GM19395 (cell line): ENCODE measurements around the gene ARHGAP22.

Experiments
- ATAC-seq: cut with Tn5 transposase; IDR thresholded peaks from one replicate; pipeline ENCODE4 v1.9.1; 2021; ENCODE audit warnings: mild to moderate bottlenecking, moderate library complexity; ENCODE audit not compliant: unreplicated experiment

Gene ARHGAP22

GRCh38 chr10:48608976-48609375 lies 4.1 kb upstream of the ARHGAP22 start:
- ATAC-seq = no peak

DNA sequence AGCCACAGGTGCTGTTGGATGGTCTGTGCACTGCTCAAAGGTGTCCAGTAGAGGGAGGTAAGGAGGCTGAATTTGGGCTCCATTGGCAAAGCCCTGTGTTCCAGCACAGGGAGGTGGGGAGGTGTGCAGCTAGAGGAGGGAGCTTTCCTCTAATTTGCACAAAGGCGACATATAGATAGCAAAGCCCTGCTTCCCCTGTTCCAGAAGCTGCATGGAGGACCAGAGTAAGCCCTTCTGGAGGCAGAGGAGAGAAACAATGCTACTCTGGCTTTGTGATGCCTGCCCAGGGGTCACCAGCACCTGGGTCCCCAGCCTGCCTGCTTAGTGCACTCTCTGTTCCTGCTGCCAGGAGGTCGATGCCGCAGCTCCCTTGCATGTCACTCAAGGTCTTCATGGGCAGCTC lies 3.4 kb upstream of the ARHGAP22 start:
- ATAC-seq = peak; percentile 79

DNA sequence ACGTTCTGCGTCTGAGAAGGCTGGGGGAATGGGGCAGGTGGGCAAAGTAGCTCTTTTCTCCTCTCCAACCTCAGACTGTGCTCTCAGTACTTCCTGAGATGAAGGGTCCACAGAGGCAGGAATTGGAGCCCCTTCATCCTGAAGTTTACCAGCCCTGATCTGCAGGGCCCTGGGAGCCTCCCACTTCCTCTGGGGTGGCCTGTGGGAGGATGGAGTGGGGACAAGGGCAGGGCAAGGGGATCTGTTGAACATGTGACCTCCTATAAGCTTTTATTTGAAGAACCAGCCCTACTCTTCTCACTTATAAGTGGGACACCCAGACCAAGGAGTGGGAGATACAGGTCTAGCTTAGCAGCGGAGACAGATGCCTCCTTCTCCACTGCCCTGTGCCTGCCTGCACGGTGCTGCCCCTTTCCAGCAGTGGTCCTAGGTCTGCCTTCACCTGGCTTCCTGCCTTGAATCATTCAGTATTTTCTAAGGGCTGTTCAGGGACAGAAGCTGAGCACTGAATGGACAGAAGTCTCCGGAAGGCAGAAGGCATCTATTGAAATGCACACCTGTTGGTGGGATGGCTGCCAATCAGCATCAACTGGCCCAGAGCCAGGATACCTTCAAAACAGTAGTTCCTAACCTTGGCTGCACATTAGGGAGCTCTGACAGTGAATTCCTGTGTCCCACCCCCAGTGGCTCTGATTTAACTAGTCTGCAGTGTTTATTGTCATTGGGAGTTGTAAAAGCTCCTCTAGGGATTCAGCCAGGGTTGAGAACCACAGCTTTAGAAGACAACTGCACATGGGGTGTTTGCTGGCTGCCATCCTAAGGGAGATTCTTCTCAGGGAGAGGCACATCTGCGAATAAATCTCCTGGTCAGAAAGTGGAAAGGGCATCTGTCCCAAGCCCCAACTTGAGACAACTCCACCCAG lies 2.7 kb upstream of the ARHGAP22 start:
- ATAC-seq = no peak

DNA sequence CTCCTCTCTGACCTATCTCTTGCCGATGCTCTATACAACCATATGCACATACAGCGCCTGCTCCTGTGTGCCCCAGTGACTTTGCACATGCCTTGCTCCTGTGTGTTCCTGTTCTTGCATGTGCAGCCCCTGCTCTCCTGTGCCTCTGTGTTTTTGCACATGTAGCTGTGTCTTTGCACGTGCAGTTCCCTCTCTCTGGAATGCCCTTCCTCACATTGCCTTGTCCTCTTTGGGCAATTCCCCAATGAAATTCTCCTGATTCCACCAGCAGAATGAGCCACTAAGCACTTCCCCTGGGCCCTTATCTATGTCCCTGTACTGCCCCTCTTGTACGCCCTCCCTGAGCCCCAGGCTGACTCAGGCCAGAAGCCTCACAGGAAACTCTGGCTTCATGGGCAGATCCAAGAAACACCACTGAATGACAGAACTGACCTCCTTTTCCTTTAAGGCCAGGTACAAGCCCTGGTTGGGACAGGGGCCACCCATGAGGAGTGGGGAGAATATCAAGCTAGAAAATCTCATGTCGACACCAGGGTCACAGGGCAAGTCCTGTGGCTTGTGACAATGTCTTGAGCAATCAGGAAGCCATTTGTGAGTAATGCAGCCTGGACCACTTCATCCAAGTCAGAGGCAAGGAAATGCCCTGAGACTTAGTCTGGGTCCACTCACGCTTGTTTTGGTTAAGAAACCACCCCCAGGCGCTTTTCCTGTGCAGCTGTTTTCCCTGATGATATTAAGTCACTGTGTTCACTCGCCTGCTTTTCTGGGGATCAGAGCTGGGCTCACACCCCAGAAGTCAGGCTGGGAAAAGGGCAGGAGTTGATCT lies 1.9 kb upstream of the ARHGAP22 start:
- no peak for ATAC-seq

GRCh38 chr10:48605786-48606529 lies 1.1 kb upstream of the ARHGAP22 start:
- ATAC-seq = no peak

- ATAC-seq = no peak
Observed at GRCh38 chr10:48604039-48604990, 558 bp downstream of the ARHGAP22 start.

GRCh38 chr10:48603421-48604038 lies 1.3 kb downstream of the ARHGAP22 start:
- no peak for ATAC-seq

GRCh38 chr10:48602401-48603135 lies 2.3 kb downstream of the ARHGAP22 start:
- ATAC-seq = no peak

DNA sequence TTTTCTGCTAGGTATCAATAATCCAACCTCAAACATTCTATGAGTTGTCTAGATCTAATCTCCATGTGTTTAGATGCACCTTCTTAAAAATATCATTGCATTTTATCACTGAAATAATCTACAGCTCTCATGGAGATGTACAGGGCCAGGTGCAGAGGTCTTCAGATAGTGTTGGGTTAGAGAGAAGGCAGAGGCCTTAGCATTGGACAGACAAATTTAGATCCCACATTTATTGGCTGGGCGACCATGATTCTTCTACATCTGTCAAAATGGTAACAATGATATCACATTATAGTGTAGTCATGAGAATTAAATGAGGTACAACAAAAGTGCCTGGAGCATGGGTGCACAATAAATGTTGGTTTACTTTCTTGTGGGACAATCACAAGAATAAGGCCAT lies 3.1 kb downstream of the ARHGAP22 start:
- no peak for ATAC-seq

DNA sequence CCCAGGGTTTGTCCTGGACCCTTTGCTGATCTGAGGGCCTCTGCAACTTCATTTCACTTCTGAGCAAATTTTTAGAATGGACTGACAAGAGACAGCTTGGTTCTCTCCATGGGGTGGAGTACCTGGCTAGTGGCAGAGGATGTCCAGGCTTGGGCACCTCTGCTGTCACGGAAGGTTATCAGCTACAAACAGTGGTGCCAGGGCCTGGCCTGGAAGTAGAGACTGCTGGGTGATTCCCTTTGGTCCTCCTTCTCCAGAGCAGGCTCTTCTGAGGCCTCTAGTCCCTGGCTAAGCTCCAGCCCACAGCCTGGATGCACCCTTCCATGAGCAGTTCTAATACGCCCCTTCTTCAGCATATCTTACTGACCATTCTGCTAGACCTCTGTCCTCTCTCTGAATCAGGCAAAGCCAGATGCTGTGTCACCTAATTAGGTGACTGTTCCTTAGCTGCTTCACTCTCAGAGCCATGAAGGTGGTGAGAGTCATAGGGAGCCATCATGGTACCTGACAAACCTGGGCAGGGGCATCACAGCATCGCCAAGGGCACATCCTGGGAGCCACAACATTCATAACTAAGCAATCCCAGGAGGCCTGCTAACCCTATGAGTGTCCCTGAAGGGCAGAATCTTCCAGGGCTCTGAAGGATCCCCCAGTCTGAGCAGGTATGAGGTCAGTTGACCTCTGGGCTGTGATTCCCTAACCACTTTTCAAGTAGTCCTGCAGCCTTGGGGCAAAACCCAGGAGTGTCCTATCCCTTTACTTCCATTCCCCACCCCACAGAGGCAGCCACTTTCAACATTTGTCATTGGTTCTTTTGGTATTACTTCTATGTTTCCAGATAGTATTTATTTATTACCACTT lies 4.0 kb downstream of the ARHGAP22 start:
- no peak for ATAC-seq

DNA sequence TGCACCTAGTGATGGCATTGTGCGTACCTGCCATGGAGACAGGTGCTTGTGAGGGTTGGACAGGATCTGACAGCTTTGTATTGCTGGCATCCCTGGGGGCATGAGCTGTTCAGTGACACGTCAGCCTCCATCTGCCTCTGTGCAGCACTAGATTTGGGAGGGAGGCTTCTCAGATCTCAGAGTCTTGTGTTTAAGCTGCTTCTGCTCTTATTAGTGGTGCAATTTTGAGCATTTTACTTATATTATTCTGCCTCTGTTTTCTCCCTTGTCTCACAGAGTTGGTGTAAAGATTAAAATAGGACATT lies 5.1 kb downstream of the ARHGAP22 start:
- ATAC-seq = no peak

DNA sequence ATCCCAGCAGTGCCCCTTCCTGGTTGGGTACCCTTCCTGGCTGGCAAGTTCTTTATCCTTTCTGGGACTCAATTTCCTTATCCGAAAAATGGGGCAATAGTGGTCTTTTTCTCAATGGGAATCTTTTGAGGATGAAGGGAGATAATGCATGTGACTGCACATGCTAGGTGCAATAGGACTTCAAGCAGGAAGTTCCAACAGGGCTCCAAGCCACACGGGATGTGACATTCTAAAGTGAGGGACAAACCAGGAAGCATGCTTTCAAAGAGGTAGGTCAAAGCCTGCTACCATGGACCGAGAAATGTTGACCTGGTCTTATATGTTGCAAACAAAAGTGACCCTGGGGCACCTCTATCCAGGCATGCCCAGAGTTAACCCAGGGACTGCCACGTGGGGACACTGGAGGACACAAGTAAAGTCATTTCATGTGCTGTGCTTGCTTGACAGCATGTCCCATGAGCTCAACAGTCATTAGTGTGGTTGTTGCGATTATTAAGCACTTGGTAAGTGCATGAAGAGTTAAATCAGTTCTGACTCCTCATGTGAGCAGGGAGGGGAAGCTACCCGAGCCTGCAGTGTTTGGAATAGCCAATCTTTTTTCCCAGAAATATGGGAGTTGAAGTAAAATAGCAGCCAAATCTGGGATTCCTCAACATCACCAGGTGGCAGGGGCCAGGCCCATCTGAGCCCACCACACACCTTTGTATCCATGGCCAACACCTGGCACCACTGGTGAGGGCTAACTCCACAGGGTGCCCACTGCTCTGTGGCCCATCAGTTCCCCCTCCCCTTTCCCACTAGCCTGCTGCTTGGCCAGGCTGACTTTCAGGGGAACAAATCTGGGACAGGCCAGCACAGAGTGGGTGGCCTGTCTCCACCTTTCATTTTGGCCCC lies 5.7 kb downstream of the ARHGAP22 start:
- ATAC-seq = no peak

- no peak for ATAC-seq
Observed at GRCh38 chr10:48598243-48598935, 6.5 kb downstream of the ARHGAP22 start.

DNA sequence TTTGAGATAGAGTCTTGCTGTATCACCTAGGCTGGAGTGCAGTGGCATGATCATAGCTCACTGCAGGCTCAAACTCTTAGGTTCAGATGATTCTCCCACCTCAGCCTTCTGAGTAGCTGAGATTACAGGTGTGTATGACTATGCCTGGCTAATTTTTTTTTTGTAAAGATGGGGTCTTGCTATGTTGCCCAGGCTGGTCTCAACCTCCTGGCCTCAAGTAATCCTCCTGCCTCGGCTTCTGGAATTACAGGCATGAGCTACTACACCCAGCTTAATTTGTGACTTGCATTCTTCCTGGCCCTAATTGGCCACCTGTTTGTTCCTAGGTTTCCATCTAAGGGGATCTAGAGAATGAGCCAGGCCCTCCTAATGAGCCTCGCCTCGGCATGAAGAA lies 9.3 kb downstream of the ARHGAP22 start:
- ATAC-seq = no peak

GRCh38 chr10:48594803-48595538 lies 9.9 kb downstream of the ARHGAP22 start:
- ATAC-seq = no peak

GRCh38 chr10:48594371-48594770 lies 10.5 kb downstream of the ARHGAP22 start:
- ATAC-seq = no peak
